ENCODE data around the gene STIM1. TPM values are rescaled to one million over a fixed set of nuclear protein-coding genes. Genes with fewer than 3 reads are reported as not detected.

The STIM1 gene
- total RNA-seq, 1 donor from 2014 or later: 60.8 TPM

DNA sequence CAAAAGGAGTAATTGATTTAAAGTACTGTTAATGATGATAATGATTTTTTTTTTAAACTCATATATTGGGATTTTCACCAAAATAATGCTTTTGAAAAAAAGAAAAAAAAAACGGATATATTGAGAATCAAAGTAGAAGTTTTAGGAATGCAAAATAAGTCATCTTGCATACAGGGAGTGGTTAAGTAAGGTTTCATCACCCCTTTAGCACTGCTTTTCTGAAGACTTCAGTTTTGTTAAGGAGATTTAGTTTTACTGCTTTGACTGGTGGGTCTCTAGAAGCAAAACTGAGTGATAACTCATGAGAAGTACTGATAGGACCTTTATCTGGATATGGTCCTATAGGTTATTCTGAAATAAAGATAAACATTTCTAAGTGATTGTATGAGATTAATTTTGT is 283.0 kb downstream of the STIM1 start:
- TF ChIP-seq, protein P1, sequence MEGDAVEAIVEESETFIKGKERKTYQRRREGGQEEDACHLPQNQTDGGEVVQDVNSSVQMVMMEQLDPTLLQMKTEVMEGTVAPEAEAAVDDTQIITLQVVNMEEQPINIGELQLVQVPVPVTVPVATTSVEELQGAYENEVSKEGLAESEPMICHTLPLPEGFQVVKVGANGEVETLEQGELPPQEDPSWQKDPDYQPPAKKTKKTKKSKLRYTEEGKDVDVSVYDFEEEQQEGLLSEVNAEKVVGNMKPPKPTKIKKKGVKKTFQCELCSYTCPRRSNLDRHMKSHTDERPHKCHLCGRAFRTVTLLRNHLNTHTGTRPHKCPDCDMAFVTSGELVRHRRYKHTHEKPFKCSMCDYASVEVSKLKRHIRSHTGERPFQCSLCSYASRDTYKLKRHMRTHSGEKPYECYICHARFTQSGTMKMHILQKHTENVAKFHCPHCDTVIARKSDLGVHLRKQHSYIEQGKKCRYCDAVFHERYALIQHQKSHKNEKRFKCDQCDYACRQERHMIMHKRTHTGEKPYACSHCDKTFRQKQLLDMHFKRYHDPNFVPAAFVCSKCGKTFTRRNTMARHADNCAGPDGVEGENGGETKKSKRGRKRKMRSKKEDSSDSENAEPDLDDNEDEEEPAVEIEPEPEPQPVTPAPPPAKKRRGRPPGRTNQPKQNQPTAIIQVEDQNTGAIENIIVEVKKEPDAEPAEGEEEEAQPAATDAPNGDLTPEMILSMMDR (IDR thresholded peaks at IDR 0.05; ENCODE audit: insufficient read depth, low read length, severe bottlenecking): no peak
- Histone ChIP-seq H3K36me3 (ENCODE audit: control insufficient read depth, insufficient read depth, low read length) (no peaks in the 10 kb centered on the region), H3K27me3 (ENCODE audit: control insufficient read depth, insufficient read depth, low read length) (no peaks in the 10 kb centered on the region), H3K4me3 (ENCODE audit: low read depth, low read length) (no peak overlapping the region)
- FAIRE-seq (no peak), DNase-seq (ENCODE audit: low read depth) (no peak)

DNA sequence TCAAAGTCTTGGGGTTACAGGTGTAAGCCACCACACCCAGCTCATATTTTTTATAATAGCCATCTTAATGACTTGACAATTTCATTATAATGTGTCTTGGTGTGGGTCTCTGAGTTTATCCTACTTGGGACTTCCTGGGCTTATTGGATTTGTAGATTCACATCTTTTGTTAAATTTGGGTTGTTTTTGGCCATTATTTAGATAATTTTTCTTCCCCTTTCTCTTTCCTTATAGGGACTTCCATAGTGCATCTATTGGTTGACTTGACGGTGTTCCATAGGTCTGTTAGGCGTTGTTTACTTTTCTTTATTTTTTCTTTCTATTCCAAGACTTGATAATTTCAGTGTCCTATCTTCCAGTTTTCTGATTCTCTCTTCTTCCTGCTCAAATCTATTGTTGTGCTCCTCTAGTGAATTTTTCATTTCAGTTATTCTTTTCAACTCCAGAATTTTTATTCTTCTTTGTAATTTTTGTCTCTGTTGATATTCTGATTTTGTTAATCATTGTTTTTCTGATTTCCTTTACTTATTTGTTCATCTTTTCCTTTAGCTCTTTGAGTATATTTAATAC is 284.7 kb downstream of the STIM1 start:
- no peak for DNase-seq (ENCODE audit: low read depth)
- TF ChIP-seq, protein P1 (IDR thresholded peaks at IDR 0.05; ENCODE audit: insufficient read depth, low read length, severe bottlenecking): no peak
- no peaks in the 10 kb centered on the region for H3K27me3 ChIP-seq (ENCODE audit: control insufficient read depth, insufficient read depth, low read length)
- H3K4me3 ChIP-seq (ENCODE audit: low read depth, low read length): no peak overlapping the region
- H3K36me3 ChIP-seq (ENCODE audit: control insufficient read depth, insufficient read depth, low read length): no peaks in the 10 kb centered on the region
- no peak for FAIRE-seq

Other genes starting within 250 kb of the STIM1 start
- gene ART5, start 213.7 kb upstream of the STIM1 start, total RNA-seq: not detected in 2 replicates
- gene ART1, start 210.5 kb upstream of the STIM1 start, total RNA-seq: not detected in 2 replicates
- gene CHRNA10, start 184.3 kb upstream of the STIM1 start, total RNA-seq: 0.26 and 0.51 TPM in 2 replicates
- 59.8 and 66.6 TPM in 2 replicates for gene NUP98, start 58.1 kb upstream of the STIM1 start, total RNA-seq
- 26.3 and 31.9 TPM in 2 replicates for gene PGAP2, start 47.1 kb upstream of the STIM1 start, total RNA-seq
- gene RHOG, start 14.7 kb upstream of the STIM1 start, total RNA-seq: 5.5 and 7.3 TPM in 2 replicates
- gene RRM1, start 239.1 kb downstream of the STIM1 start, total RNA-seq: 40.7 and 44.0 TPM in 2 replicates

All from bronchial epithelial cell (primary cell).